Measurements from ENCODE around the gene CDC42BPG.

- TF ChIP-seq CTCF (IDR thresholded peaks at IDR 0.05) (no peak), POLR2A (IDR thresholded peaks at IDR 0.05) (no peak)
These were observed 34.9 kb upstream of the CDC42BPG start for GRCh38 chr11:64879244-64879900.
